Glutamatergic neuron (in vitro differentiated cells): ENCODE results near the gene ANKH. TPM values are rescaled to one million over a fixed set of nuclear protein-coding genes. Genes with fewer than 3 reads are reported as not detected.

Experiments
- DNase-seq: peaks from one replicate; pipeline ENCODE4 v3.0.0; 2022
- H3K27ac Mint-ChIP-seq: one replicate; pipeline ENCODE4 v1.8.0; 2020; ENCODE audit warnings: mild to moderate bottlenecking, mixed read lengths, inconsistent platforms; ENCODE audit not compliant: unreplicated experiment
- H3K27me3 Mint-ChIP-seq: one replicate; pipeline ENCODE4 v1.8.0; 2020; ENCODE audit warnings: mild to moderate bottlenecking, moderate library complexity, mixed read lengths, inconsistent platforms; ENCODE audit not compliant: unreplicated experiment
- H3K36me3 Mint-ChIP-seq: one replicate; pipeline ENCODE4 v1.8.0; 2020; ENCODE audit warnings: mild to moderate bottlenecking, mixed read lengths, inconsistent platforms; ENCODE audit not compliant: unreplicated experiment
- H3K4me1 Mint-ChIP-seq: one replicate; pipeline ENCODE4 v1.8.0; 2020; ENCODE audit warnings: mild to moderate bottlenecking, low read depth, mixed read lengths, inconsistent platforms; ENCODE audit not compliant: unreplicated experiment
- H3K4me3 Mint-ChIP-seq: one replicate; pipeline ENCODE4 v1.8.0; 2020; ENCODE audit warnings: mild to moderate bottlenecking, mixed read lengths, inconsistent platforms; ENCODE audit not compliant: unreplicated experiment
- H3K9me3 Mint-ChIP-seq: one replicate; pipeline ENCODE4 v1.8.0; 2020; ENCODE audit warnings: mild to moderate bottlenecking, moderate library complexity, mixed read lengths, inconsistent platforms; ENCODE audit not compliant: unreplicated experiment
- total RNA-seq: library from RNA; stranded (reverse); fragmentation: NEBNext Ultra II Directional; extraction: Animal tissue kit (Norgen Biotek cat#: 25700); gene quantifications from one replicate; pipeline ENCODE4 v1.2.1, GENCODE V29; 2021; ENCODE audit not compliant: unreplicated experiment
- TF ChIP-seq, protein P1 (sequence below): fragments of 200-600 bp; sonication (generic); IDR thresholded peaks from one replicate; pipeline ENCODE4 v1.5.0; 2021; ENCODE audit not compliant: partially characterized antibody, unreplicated experiment

ANKH gene
- total RNA-seq, 1 donor from 2014 or later: 83.3 TPM

DNA sequence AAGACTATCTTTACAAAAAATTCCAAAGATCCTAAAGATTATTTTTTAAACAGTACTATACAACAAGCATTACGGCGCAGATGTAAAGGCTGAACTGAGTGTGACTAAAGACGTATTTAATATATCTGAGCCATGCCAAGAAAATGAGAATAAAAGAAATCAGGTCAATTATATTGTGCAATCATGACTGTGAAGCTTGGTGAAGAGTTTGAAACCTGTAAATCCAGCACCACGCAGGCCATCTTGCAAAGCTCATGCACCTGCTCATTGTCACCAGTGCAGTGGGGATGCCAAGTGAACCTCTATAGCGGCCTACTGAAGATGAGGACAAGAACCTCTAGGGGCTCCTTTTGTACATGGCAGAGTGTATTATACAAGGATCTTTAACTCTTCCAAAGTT, 89.0 kb downstream of the ANKH start:
- no peak overlapping the region for H3K4me3 Mint-ChIP-seq
- H3K27me3 Mint-ChIP-seq: peaks cover 12% of the 10 kb centered on the region
- H3K9me3 Mint-ChIP-seq: no peaks in the 10 kb centered on the region
- DNase-seq: no peak
- no peak overlapping the region for H3K27ac Mint-ChIP-seq
- H3K36me3 Mint-ChIP-seq: peaks cover 21% of the 10 kb centered on the region
- TF ChIP-seq, protein P1, sequence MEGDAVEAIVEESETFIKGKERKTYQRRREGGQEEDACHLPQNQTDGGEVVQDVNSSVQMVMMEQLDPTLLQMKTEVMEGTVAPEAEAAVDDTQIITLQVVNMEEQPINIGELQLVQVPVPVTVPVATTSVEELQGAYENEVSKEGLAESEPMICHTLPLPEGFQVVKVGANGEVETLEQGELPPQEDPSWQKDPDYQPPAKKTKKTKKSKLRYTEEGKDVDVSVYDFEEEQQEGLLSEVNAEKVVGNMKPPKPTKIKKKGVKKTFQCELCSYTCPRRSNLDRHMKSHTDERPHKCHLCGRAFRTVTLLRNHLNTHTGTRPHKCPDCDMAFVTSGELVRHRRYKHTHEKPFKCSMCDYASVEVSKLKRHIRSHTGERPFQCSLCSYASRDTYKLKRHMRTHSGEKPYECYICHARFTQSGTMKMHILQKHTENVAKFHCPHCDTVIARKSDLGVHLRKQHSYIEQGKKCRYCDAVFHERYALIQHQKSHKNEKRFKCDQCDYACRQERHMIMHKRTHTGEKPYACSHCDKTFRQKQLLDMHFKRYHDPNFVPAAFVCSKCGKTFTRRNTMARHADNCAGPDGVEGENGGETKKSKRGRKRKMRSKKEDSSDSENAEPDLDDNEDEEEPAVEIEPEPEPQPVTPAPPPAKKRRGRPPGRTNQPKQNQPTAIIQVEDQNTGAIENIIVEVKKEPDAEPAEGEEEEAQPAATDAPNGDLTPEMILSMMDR: no peak
- peaks cover 17% of the 10 kb centered on the region for H3K4me1 Mint-ChIP-seq

DNA sequence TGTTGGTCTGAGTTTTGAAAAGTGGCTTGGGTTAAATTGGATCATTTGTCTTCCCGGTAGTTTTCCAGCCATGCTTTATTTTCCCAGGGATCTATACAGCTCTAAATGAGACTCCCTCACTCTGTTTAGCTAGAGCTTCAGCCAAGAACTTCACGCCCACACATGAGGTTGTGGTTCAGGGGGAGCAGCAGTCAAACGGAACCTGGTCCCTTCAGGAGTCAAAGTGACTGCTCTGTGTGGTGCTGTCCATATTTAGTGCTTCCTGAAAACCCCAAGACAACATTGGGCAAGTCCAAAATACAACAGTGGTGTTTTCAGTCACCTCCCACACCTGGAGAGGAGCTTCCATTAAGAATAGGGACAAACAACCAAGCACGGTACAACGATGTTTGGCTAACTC, 90.5 kb downstream of the ANKH start:
- no peaks in the 10 kb centered on the region for H3K9me3 Mint-ChIP-seq
- no peak overlapping the region for H3K27ac Mint-ChIP-seq
- DNase-seq: no peak
- peaks cover 21% of the 10 kb centered on the region for H3K36me3 Mint-ChIP-seq
- peaks cover 10% of the 10 kb centered on the region for H3K27me3 Mint-ChIP-seq
- H3K4me3 Mint-ChIP-seq: no peak overlapping the region
- peaks cover 17% of the 10 kb centered on the region for H3K4me1 Mint-ChIP-seq
- TF ChIP-seq, protein P1: no peak

DNA sequence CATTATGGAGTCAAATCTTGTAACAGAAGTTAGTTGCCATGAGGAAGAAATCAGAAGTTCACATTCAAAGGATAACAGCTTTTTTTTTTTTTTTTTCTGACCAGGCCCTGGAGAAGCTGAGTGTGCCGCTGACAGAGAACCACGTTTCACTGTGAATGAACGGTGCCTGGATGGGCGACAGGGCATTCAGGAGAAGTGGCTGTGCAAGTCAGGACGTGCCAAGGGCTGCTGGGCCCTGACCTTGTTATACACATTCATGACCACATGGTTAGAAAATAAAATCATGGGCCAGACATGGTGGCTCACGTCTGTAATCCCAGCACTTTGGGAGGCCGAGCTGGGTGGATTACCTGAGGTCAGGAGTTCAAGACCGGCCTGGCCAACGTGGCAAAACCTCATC, 91.6 kb downstream of the ANKH start:
- no peak for DNase-seq
- peaks cover 16% of the 10 kb centered on the region for H3K36me3 Mint-ChIP-seq
- TF ChIP-seq, protein P1: no peak
- no peak overlapping the region for H3K4me3 Mint-ChIP-seq
- peaks cover 17% of the 10 kb centered on the region for H3K4me1 Mint-ChIP-seq
- H3K9me3 Mint-ChIP-seq: no peaks in the 10 kb centered on the region
- H3K27me3 Mint-ChIP-seq: peaks cover 11% of the 10 kb centered on the region
- H3K27ac Mint-ChIP-seq: no peak overlapping the region

DNA sequence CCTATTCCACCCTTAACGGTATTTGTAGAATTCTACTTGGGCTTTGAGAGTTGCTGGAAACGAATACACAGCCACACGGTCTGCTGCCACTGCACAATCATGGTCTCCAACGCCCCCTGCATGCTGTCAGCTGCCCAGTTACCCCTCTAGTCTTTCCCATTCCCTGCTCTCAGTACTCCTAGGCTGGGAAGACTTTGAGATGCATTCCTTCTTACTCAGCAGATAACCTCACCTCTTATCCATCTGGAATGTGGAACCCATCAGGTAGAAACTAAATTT, 92.8 kb downstream of the ANKH start:
- DNase-seq: no peak
- Mint-ChIP-seq H3K36me3 (peaks cover 11% of the 10 kb centered on the region), H3K4me3 (no peak overlapping the region), H3K27me3 (peaks cover 10% of the 10 kb centered on the region), H3K9me3 (no peaks in the 10 kb centered on the region), H3K27ac (no peak overlapping the region), H3K4me1 (peaks cover 17% of the 10 kb centered on the region)
- TF ChIP-seq, protein P1: no peak

DNA sequence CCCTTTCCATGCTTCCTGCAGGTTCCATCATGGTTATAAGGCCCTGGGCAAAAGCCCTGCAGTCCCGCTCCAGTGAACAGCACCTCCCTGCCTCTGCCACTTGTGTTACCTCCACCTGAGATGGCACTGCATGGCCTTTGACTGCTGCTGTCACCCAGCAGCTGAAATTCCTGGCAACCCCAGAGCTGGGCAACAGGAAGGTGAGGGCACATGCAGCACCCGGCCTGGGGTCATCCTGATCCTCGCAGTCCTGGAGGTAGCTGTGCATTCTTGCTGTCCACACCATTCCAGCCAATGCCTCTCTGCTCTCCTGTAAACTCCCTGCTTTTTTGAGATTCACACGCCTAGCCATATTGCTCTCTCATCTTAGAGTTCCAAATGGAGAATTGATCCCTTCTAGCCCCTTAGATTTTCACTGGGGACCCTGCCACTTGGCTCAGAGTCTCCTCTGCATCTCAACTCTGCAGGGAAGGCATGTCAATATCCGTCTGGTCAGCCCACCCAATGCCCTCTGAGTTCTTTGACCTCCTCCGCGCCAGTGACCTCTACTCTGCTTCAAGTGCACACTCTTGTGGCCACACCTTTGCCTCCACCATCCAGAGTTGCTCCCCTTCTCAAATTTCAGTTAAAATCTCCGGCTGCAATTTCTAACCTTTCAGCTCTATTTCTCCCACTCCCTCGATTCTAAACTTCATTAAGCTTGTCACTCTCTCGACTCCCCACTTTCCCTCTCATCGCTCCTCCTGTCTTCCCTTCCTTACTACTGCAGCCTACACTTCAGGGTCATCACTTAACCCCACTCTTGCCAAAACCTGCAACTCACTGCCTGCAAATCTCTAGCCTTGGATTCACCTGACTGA, 93.4 kb downstream of the ANKH start:
- Mint-ChIP-seq H3K9me3 (no peaks in the 10 kb centered on the region), H3K27ac (no peak overlapping the region), H3K4me3 (no peak overlapping the region), H3K27me3 (peaks cover 10% of the 10 kb centered on the region), H3K4me1 (peaks cover 17% of the 10 kb centered on the region), H3K36me3 (peaks cover 7% of the 10 kb centered on the region)
- TF ChIP-seq, protein P1: no peak
- no peak for DNase-seq
